ENCODE measurements around the gene BCR.

The BCR gene

GRCh38 chr22:23263651-23264555 is 83.6 kb downstream of the BCR start:
- no peak for DNase-seq

GRCh38 chr22:23264610-23265367 is 84.5 kb downstream of the BCR start:
- no peak for DNase-seq

- DNase-seq = no peak
These were observed 85.0 kb downstream of the BCR start for GRCh38 chr22:23265368-23265700.

GRCh38 chr22:23266780-23267179 is 86.5 kb downstream of the BCR start:
- no peak for DNase-seq

- peak; percentile 51 for DNase-seq
These were observed 87.1 kb downstream of the BCR start for GRCh38 chr22:23267226-23268043.

GRCh38 chr22:23268139-23268712 is 87.9 kb downstream of the BCR start:
- DNase-seq = no peak

- no peak for DNase-seq
These were observed 88.6 kb downstream of the BCR start for GRCh38 chr22:23268877-23269276.

- peak; percentile 44 for DNase-seq
These were observed 89.3 kb downstream of the BCR start for GRCh38 chr22:23269441-23270211.

GRCh38 chr22:23270212-23270733 is 90.0 kb downstream of the BCR start:
- DNase-seq = no peak

- no peak for DNase-seq
These were observed 90.7 kb downstream of the BCR start for GRCh38 chr22:23270798-23271596.

- no peak for DNase-seq
These were observed 91.2 kb downstream of the BCR start for GRCh38 chr22:23271597-23271908.

GRCh38 chr22:23272371-23272770 is 92.1 kb downstream of the BCR start:
- DNase-seq = no peak

- DNase-seq = no peak
These were observed 92.5 kb downstream of the BCR start for GRCh38 chr22:23272834-23273233.

- DNase-seq = no peak
These were observed 93.3 kb downstream of the BCR start for GRCh38 chr22:23273445-23274145.

GRCh38 chr22:23274146-23274526 is 93.8 kb downstream of the BCR start:
- no peak for DNase-seq

GRCh38 chr22:23274891-23275694 is 94.8 kb downstream of the BCR start:
- no peak for DNase-seq

- no peak for DNase-seq
These were observed 95.4 kb downstream of the BCR start for GRCh38 chr22:23275751-23276150.

- DNase-seq = no peak
These were observed 96.6 kb downstream of the BCR start for GRCh38 chr22:23276656-23277582.
